Glomerular visceral epithelial cell (primary cell): Measurements from ENCODE around the gene PKP2.
"Not testable (repeated sequence)": the region's sequence is repeated elsewhere in the genome, so short reads cannot be mapped to it uniquely, and the experiment has no call there.

Source experiments
- DNase-seq: peaks from one replicate; pipeline ENCODE4 v3.0.0-alpha.2; 2016; ENCODE audit errors: extremely low spot score

The PKP2 gene

GRCh38 chr12:32863128-32863527 is 33.4 kb downstream of the PKP2 start:
- DNase-seq = no peak

- not testable (repeated sequence) for DNase-seq
These were observed 34.9 kb downstream of the PKP2 start for GRCh38 chr12:32861658-32862057.

- DNase-seq = no peak
These were observed 36.4 kb downstream of the PKP2 start for GRCh38 chr12:32860192-32860591.

- no peak for DNase-seq
These were observed 37.2 kb downstream of the PKP2 start for GRCh38 chr12:32859389-32859788.

- no peak for DNase-seq
These were observed 41.9 kb downstream of the PKP2 start for GRCh38 chr12:32854716-32855115.

GRCh38 chr12:32854097-32854496 is 42.5 kb downstream of the PKP2 start:
- no peak for DNase-seq

GRCh38 chr12:32847287-32847686 is 49.3 kb downstream of the PKP2 start:
- no peak for DNase-seq

- DNase-seq = no peak
These were observed 50.5 kb downstream of the PKP2 start for GRCh38 chr12:32846053-32846452.

- peak; percentile 2 for DNase-seq
These were observed 53.0 kb downstream of the PKP2 start for GRCh38 chr12:32843528-32844095.

GRCh38 chr12:32841061-32841460 is 55.5 kb downstream of the PKP2 start:
- no peak for DNase-seq

GRCh38 chr12:32839828-32840227 is 56.7 kb downstream of the PKP2 start:
- no peak for DNase-seq

GRCh38 chr12:32837974-32838373 is 58.6 kb downstream of the PKP2 start:
- no peak for DNase-seq

GRCh38 chr12:32836710-32837109 is 59.9 kb downstream of the PKP2 start:
- no peak for DNase-seq

- no peak for DNase-seq
These were observed 62.5 kb downstream of the PKP2 start for GRCh38 chr12:32834122-32834521.

- no peak for DNase-seq
These were observed 68.0 kb downstream of the PKP2 start for GRCh38 chr12:32828552-32828951.

- no peak for DNase-seq
These were observed 68.5 kb downstream of the PKP2 start for GRCh38 chr12:32828120-32828519.

- no peak for DNase-seq
These were observed 69.7 kb downstream of the PKP2 start for GRCh38 chr12:32826807-32827412.

- DNase-seq = no peak
These were observed 72.0 kb downstream of the PKP2 start for GRCh38 chr12:32824596-32824995.

GRCh38 chr12:32822344-32822743 is 74.2 kb downstream of the PKP2 start:
- no peak for DNase-seq

- DNase-seq = no peak
These were observed 74.9 kb downstream of the PKP2 start for GRCh38 chr12:32821710-32822109.

- DNase-seq = peak; percentile 38
These were observed 75.3 kb downstream of the PKP2 start for GRCh38 chr12:32821293-32821692.

GRCh38 chr12:32820376-32820931 is 76.1 kb downstream of the PKP2 start:
- no peak for DNase-seq

- no peak for DNase-seq
These were observed 77.2 kb downstream of the PKP2 start for GRCh38 chr12:32819424-32819823.
